Activated T-helper 2 cell treated with anti-CD3 and anti-CD28 coated beads, Interferon-gamma antibody, Interleukin-2, Interleukin-4, amounts not matched to agents 10 μg/mL and 5 μg/mL and 100 μg/mL, durations not matched to agents 14 hours and 24 hours and 36 hours (primary cell): Measurements from ENCODE around the gene ZCCHC14. TPM values are rescaled to one million over a fixed set of nuclear protein-coding genes. Genes with fewer than 3 reads are reported as not detected.
"Not testable (repeated sequence)": the region's sequence is repeated elsewhere in the genome, so short reads cannot be mapped to it uniquely, and the experiment has no call there.

Experiments used
- DNase-seq: peaks from one replicate; pipeline ENCODE4 v3.0.0; 2021; ENCODE audit warnings: low spot score
- H3K27ac Mint-ChIP-seq: one replicate; pipeline ENCODE4 v1.8.0; 2021; ENCODE audit warnings: mixed read lengths
- H3K27me3 Mint-ChIP-seq: one replicate; pipeline ENCODE4 v1.8.0; 2021; ENCODE audit warnings: low read depth, mixed read lengths
- H3K36me3 Mint-ChIP-seq: one replicate; pipeline ENCODE4 v1.8.0; 2021; ENCODE audit warnings: low read depth, mixed read lengths
- H3K4me1 Mint-ChIP-seq: one replicate; pipeline ENCODE4 v1.8.0; 2021; ENCODE audit warnings: low read depth, mixed read lengths
- H3K4me3 Mint-ChIP-seq: one replicate; pipeline ENCODE4 v1.8.0; 2021; ENCODE audit warnings: low read depth, mild to moderate bottlenecking, moderate library complexity, mixed read lengths
- H3K9me3 Mint-ChIP-seq: one replicate; pipeline ENCODE4 v1.8.0; 2021; ENCODE audit warnings: mixed read lengths
- intact Hi-C: fragments of 100-400 bp; cut with micrococcal nuclease; formaldehyde crosslinking; loops from one replicate; pipeline ENCODE4 v1.15.1; 2023
- total RNA-seq: library from RNA; stranded (reverse); gene quantifications from 2 replicates; pipeline ENCODE4 v1.2.3, GENCODE V29; 2022

The ZCCHC14 gene
- total RNA-seq, 1 donor from 2014 or later, result 8.0 TPM

DNA sequence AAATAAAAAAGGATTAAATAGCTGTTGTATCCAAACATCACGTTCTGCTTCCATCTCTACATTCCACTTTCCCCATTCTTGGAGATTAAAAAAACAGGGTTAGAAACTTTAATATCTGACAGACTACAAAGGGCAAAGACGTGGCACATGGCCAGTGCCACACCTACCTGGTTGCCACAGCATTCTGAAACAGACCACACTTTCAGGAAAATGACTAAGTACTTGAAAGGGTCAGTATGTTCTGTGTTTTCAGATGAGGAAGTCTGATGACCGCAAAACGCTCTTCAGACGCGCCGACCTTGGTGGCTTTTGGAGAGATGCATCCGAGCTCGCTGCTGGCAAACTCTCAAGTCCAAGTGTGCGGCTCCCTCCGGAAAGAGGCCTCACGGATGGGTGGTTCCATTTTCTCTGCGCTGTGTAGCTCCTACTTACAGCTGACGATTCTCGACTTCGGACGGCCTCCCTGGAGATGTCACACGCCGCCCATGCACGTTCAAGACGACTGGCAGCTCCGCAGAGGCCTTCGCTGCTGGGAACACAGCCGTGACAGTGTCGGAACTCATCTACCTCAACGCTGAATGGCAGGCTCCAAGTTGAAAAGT is 85.2 kb downstream of the ZCCHC14 start:
- no peaks in the 10 kb centered on the region for H3K27me3 Mint-ChIP-seq
- no peak overlapping the region for H3K27ac Mint-ChIP-seq
- H3K36me3 Mint-ChIP-seq, result peaks cover 37% of the 10 kb centered on the region
- intact Hi-C loops, result no loop called here
- H3K4me1 Mint-ChIP-seq, result no peaks in the 10 kb centered on the region
- DNase-seq, result no peak
- H3K9me3 Mint-ChIP-seq, result no peaks in the 10 kb centered on the region
- no peak overlapping the region for H3K4me3 Mint-ChIP-seq

DNA sequence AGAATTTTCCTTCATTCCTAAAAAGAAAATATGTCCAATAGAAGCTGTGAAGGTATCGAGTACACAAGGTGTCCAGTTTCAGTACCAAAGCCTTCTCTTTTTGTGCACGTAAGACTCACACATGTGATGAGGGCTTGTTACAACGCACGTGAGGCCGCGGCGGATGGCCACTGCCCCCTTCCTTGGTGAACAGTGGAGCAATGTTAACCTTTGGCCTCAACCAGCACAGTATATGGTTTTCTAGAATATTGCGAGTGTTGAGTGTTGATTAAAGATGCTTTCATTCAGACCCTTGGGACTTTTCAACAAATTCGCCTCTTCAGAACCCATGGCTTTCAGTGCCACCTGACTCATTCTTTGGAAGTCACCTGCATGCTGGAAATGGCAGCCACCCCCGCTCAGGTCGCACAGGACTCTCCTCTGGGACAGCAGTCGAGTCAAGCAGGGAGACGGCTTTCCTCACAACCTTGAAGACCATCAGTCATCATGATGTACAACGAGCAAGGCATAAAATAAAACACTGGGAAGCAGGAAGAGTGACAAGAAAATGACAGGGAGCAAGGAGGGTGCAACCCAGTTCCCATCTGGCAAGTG is 86.2 kb downstream of the ZCCHC14 start:
- peaks cover 34% of the 10 kb centered on the region for H3K36me3 Mint-ChIP-seq
- intact Hi-C loops, result no loop called here
- no peaks in the 10 kb centered on the region for H3K4me1 Mint-ChIP-seq
- DNase-seq, result no peak
- H3K9me3 Mint-ChIP-seq, result no peaks in the 10 kb centered on the region
- H3K4me3 Mint-ChIP-seq, result no peak overlapping the region
- H3K27me3 Mint-ChIP-seq, result no peaks in the 10 kb centered on the region
- H3K27ac Mint-ChIP-seq, result no peak overlapping the region

DNA sequence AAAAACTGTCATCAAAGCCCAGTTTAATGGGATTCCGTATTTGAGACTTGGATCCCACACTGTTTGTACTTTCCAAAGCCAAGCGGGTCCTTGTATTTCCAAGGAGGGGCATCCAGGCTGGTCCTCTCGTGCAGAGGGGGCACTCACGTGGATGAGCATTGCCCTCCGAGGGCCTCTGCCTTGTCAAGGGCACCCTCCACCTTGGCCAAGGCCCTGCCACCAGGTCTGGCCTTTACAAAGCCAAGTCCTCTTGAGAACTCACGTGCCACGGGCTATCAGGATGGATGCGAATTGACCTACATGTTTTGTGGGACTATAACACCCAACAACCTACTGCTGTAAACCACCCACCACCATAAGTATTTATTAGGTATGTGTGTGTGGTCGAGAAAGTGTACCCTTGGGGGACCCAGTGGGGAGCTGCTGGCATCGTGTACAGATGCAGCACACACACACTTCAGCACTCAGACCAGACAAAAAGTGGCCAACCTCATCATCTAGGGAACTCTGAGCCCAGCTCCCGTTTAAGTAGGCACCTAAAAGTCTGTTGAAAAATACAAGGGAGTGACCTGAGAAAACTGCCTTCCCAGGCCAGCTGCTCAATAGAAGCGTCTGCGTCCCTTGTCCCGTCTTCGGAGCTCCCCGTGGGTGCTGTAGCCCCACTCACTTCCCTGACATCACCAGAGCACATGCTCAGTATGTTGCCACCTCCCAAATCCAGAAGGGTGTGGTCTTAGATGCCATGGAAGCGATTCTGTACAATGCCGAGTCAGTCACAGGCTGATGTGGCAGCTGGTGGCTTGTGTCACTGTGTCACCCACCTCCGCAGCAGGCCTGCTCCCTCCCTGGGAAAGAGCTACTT is 87.8 kb downstream of the ZCCHC14 start:
- H3K27ac Mint-ChIP-seq, result no peak overlapping the region
- no peak overlapping the region for H3K4me3 Mint-ChIP-seq
- no peaks in the 10 kb centered on the region for H3K9me3 Mint-ChIP-seq
- no peak for DNase-seq
- H3K36me3 Mint-ChIP-seq, result peaks cover 36% of the 10 kb centered on the region
- intact Hi-C loops, result no loop called here
- H3K27me3 Mint-ChIP-seq, result no peaks in the 10 kb centered on the region
- H3K4me1 Mint-ChIP-seq, result no peaks in the 10 kb centered on the region

DNA sequence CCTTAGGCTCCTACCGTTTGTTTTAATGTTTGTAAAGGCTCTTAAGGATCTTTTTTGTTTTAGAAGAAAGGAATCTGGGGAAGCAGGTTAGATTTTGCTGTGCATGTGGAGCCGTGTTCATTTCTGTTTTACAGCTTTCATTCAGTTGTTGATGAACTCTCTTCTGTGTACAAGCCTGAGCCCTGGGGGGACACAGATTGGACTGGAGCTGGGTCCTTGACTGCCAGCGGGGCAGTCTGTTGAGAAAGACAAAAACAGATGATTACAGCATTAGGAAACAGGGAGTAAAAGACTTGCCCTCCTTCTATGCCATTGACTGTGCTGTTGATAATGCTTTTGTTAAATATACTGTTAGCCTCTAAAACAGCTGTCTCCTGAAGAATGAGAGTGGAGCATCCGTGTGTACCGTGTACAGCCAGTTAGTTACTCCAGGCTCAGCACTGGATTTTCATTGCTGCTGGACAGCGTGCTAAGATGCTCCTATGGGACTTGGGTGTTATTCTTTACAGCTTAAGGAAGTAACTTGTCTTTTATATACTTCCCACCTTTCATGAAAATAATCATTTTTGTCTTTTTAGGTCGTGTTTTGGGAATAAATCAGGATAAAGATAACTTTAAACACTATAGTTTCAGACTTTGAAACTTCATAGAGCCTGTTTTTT is 97.5 kb downstream of the ZCCHC14 start:
- DNase-seq, result no peak
- H3K27me3 Mint-ChIP-seq, result no peaks in the 10 kb centered on the region
- H3K27ac Mint-ChIP-seq, result peak overlapping the region; percentile 30
- no peaks in the 10 kb centered on the region for H3K9me3 Mint-ChIP-seq
- peaks cover 27% of the 10 kb centered on the region for H3K4me1 Mint-ChIP-seq
- intact Hi-C loops, result no loop called here
- no peak overlapping the region for H3K4me3 Mint-ChIP-seq
- peaks cover 44% of the 10 kb centered on the region for H3K36me3 Mint-ChIP-seq

DNA sequence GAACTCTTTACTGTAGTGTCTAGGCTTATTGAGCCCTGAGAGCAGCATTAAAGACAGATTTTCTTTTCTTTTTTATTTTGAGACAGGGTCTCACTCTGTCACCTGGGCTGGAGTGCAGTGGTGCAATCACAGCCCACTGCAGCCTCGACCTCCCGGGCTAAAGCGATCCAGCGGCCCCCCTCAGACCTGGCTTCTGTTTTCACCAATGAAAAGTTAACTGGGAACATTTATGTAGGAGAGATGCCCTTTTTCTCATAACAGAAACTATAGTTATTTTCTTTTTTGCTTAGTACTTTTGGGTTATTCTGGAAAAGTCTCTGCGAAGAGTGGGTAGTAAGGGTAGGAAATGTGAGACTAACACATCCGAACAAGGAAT is 99.2 kb downstream of the ZCCHC14 start:
- Mint-ChIP-seq H3K27ac (peak overlapping the region; percentile 86), H3K36me3 (peaks cover 29% of the 10 kb centered on the region), H3K4me1 (peaks cover 36% of the 10 kb centered on the region), H3K4me3 (peak overlapping the region; percentile 90), H3K27me3 (no peaks in the 10 kb centered on the region), H3K9me3 (no peaks in the 10 kb centered on the region)
- DNase-seq, result no peak
- intact Hi-C loops, result loop anchor here (1.0 to 5.0 kb wide), 3 partner anchors 76 to 557 kb away; partner anchors contain the start of genes BANP, C16orf95 and ZCCHC14

DNA sequence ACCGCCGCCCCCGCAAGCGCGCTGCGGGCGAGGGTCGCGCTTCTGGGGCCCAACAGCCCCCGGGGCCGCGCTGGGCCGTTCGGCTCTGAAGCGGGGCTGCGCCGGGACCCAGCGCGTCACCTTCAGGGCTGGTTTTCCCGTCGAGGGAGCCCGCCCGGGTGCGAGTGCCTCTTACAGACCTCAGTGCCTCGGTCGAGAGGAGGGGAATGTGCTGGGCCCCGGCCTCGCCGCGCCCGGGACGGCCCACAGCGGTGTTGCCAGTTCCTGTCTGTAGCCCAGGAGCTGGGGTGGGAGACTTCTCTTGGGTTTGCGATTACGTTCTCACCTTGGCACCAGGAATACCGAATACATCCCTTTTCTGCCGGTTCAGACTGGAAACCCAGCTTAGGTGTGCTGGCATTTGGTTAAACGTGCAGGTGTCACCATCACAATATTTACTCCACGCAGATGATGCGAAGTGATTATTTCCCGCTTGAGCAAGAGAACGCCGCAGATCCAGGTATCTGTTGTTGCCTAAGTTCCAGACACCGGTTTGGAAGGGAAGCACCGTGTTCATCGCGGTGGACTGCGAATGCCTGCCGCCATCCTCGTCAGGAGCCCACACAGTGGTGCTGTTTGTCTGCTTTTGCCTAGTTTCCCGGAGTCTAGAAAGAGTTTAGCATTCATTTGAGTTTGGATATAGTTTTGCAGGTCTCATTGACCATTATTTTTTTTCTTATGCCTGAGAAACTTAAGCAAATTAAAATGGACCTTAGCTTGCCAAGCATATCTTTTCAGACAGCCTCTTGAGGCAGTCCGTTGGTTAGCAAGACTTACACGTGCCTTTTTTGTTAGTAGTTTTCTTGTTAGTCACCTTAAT is 99.8 kb downstream of the ZCCHC14 start:
- peak overlapping the region; percentile 86 for H3K27ac Mint-ChIP-seq
- no peaks in the 10 kb centered on the region for H3K9me3 Mint-ChIP-seq
- H3K4me3 Mint-ChIP-seq, result peak overlapping the region; percentile 90
- peak; percentile 44 for DNase-seq
- H3K36me3 Mint-ChIP-seq, result peaks cover 24% of the 10 kb centered on the region
- H3K4me1 Mint-ChIP-seq, result peaks cover 42% of the 10 kb centered on the region
- H3K27me3 Mint-ChIP-seq, result no peaks in the 10 kb centered on the region
- intact Hi-C loops, result loop anchor here (1.0 to 5.0 kb wide), 3 partner anchors 9 to 558 kb away; partner anchors contain the start of genes BANP and ZCCHC14

DNA sequence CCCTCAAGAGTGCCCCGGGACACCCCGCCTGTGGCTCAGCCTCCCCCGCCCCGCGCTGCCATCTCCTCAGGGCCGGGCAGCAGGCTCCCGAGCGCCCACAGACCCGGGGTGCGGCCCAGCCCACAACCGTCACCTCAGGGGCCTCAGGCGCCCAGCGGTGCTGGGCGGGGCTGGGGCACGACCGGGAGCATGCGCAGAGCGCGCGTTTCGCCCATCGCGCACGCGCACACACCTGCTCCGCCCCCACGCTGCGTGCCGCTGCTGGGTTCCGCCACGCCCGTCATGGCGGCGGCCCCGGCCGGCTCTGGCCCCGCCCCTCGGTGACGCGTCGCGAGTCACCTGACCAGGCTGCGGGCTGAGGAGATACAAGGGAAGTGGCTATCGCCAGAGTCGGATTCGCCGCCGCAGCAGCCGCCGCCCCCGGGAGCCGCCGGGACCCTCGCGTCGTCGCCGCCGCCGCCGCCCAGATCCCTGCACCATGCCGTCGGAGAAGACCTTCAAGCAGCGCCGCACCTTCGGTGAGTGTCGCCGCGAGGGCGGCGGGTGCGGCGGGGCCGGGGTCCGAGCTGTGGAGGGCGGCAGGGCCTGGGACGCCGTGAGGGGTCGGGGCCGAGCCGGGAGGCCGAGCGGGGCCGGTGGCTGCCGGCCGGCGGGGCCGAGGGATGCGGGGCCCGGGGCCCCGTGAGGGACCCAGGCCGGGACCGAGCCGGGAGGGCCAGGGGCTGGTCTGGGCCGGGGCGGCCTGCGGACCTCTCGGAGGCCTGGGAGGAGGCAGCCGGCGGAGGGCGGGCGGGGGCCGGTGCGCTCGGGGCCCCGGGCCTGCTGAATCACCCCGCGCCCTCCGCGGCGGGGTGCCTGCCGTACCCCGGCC is 100.6 kb downstream of the ZCCHC14 start, which contains the start of gene MAP1LC3B:
Gene MAP1LC3B (plus strand): TSS at position 387 of the 871 bp plus-strand sequence. CDS start 92 bp downstream, at position 479.
- DNase-seq, result peak; percentile 99
- peaks cover 24% of the 10 kb centered on the region for H3K36me3 Mint-ChIP-seq
- peaks cover 50% of the 10 kb centered on the region for H3K4me1 Mint-ChIP-seq
- peak within 1 kb of the TSS; percentile 95 for H3K27ac Mint-ChIP-seq
- no peaks in the 10 kb centered on the region for H3K27me3 Mint-ChIP-seq
- peak within 1 kb of the TSS; percentile 90 for H3K4me3 Mint-ChIP-seq
- H3K9me3 Mint-ChIP-seq, result no peaks in the 10 kb centered on the region
- intact Hi-C loops, result loop anchor here (1.0 to 5.0 kb wide), 3 partner anchors 8 to 559 kb away; partner anchors contain the start of genes BANP and ZCCHC14

DNA sequence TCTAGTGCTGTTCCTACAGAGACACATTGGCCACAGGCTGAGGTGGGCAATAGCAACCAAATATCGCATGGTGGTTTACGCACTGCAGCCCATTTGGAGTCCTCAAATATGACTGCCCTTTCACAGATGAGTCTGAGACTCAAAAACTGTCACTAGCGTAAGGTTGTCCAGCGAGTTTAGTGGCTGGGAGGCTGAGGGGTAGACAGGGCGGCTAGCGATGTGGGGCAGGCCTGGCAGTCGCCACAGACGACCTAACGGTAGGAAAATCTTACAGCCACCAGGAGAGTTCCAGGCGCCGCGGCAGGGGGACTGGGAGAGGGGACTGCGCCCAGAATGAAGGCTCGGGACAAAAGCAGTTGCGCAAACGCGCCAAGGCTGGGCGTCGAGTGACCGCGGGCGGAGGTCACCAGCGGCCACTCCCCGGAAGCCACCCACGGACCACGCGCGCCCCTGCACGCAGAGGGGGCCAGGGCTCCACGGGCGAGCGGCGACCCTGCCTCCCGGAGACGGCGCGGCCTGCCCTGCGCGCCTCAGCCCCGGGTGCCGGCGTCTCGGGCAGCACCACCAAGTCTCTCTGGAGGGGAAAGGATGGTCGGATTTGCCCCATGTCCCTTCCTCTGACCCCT is 101.4 kb downstream of the ZCCHC14 start:
- DNase-seq, result no peak
- peak overlapping the region; percentile 95 for H3K27ac Mint-ChIP-seq
- H3K9me3 Mint-ChIP-seq, result no peaks in the 10 kb centered on the region
- peaks cover 57% of the 10 kb centered on the region for H3K4me1 Mint-ChIP-seq
- peaks cover 22% of the 10 kb centered on the region for H3K36me3 Mint-ChIP-seq
- H3K4me3 Mint-ChIP-seq, result peak overlapping the region; percentile 85
- intact Hi-C loops, result loop anchor here (5.0 kb wide), 1 partner anchor 101 kb away; the partner anchor contains the start of gene ZCCHC14
- H3K27me3 Mint-ChIP-seq, result no peaks in the 10 kb centered on the region

DNA sequence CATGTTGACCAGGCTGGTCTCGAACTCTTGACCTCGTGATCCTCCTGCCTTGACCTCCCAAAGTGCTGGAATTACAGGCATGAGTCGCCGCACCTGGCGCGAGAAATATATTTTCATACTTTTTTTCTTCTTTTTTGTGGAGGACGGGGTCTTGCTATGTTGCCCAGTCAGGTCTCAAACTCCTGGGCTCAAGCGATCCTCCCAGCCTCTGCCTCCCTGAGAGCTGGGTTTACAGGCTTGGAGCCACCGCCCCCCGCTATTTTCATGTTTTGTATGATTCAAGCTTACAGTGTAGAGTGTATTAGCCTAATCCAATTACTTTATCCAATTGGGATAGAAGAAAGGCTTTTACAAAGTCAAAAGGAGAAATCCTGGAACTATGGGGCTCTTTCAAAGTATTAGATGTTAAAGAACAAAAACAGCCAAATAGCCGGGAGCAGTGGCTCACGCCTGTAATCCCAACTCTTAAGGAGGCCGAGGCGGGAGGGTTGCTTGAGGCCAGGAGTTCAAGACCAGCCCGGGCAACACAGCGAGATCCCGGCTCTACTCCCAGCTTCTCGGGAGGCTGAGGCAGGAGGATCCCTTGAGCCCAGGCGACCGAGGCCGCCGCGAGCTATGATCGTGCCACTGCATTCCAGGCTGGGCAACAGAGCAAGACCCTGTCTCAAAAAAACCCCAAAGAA is 102.0 kb downstream of the ZCCHC14 start:
- intact Hi-C loops, result loop anchor here (5.0 kb wide), 1 partner anchor 102 kb away; the partner anchor contains the start of gene ZCCHC14

DNA sequence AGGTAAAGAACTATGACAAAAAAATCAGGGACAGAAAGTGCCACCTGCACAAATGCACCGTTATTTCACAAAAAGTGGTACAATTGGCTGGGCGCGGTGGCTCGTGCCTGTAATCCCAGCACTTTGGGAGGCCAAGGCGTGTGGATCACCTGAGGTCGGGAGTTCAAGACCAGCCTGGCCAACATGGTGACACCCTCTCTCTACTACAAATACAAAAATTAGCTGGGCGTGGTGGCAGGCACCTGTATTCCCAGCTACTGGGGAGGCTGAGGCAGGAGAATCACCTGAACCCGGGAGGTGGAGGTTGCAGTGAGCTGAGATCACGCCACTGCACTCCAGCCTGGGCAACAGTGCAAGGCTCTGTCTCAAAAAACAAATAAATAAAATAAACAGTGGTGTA is 102.9 kb downstream of the ZCCHC14 start:
- H3K9me3 Mint-ChIP-seq, H3K27me3 Mint-ChIP-seq, DNase-seq, H3K4me3 Mint-ChIP-seq: not testable (repeated sequence)
- peaks cover 17% of the 10 kb centered on the region for H3K36me3 Mint-ChIP-seq
- intact Hi-C loops, result loop anchor here (5.0 to 10.0 kb wide), 5 partner anchors 102 to 1062 kb away; partner anchors contain the start of genes MTHFSD, ZCCHC14 and ZFPM1
- peak overlapping the region; percentile 72 for H3K27ac Mint-ChIP-seq
- peaks cover 56% of the 10 kb centered on the region for H3K4me1 Mint-ChIP-seq

More for the DNA sequence above, 102.0 kb downstream of the ZCCHC14 start:
- peak overlapping the region; percentile 85 for H3K4me3 Mint-ChIP-seq
- peak overlapping the region; percentile 95 for H3K27ac Mint-ChIP-seq
- no peaks in the 10 kb centered on the region for H3K27me3 Mint-ChIP-seq
- peaks cover 21% of the 10 kb centered on the region for H3K36me3 Mint-ChIP-seq
- DNase-seq, result no peak
- no peaks in the 10 kb centered on the region for H3K9me3 Mint-ChIP-seq
- H3K4me1 Mint-ChIP-seq, result peaks cover 61% of the 10 kb centered on the region
